Endothelial cell of umbilical vein (primary cell): Measurements from ENCODE around the gene C11orf68.
A peak's percentile ranks its signal among the peaks of the same experiment; 100 is the strongest.

Source experiments
- CTCF ChIP-seq, 2 donors: IDR thresholded peaks; 1 replicate in 1 of 2; 2 replicates in 1 of 2; pipeline ENCODE4 v1.5.1; 2011; ENCODE audit warnings: low read length in 2 of 2, mild to moderate bottlenecking in 2 of 2, moderate library complexity in 2 of 2, control low read depth in 1 of 2, inconsistent platforms in 1 of 2, low read depth in 1 of 2; ENCODE audit not compliant: insufficient read depth in 1 of 2; ENCODE audit errors: extremely low read depth in 1 of 2
- EZH2 ChIP-seq: IDR thresholded peaks from 2 replicates; pipeline ENCODE4 v1.6.1; 2012; ENCODE audit warnings: borderline replicate concordance, low read depth, mild to moderate bottlenecking, moderate library complexity, low read length, inconsistent platforms; ENCODE audit not compliant: severe bottlenecking
- MAX ChIP-seq: IDR thresholded peaks from 2 replicates; pipeline ENCODE4 v1.6.1; 2011; ENCODE audit not compliant: insufficient read depth, insufficient read length
- MYC ChIP-seq: IDR thresholded peaks from one replicate; pipeline ENCODE4 v1.6.1; 2011; ENCODE audit warnings: mild to moderate bottlenecking, low read depth, low read length
- POLR2A ChIP-seq: IDR thresholded peaks from 2 replicates; pipeline ENCODE4 v1.6.1; 2012; ENCODE audit warnings: low read depth, mild to moderate bottlenecking, control low read depth, low read length
- POLR2AphosphoS5 ChIP-seq: IDR thresholded peaks from 2 replicates; pipeline ENCODE4 v1.6.1; 2012; ENCODE audit warnings: low read depth, mild to moderate bottlenecking, control low read depth, low read length, moderate library complexity; ENCODE audit not compliant: insufficient read depth

GRCh38 chr11:65900125-65900898 is 18.6 kb downstream of the C11orf68 start, which contains the start of gene FOSL1:
- TF ChIP-seq POLR2A (peak; percentile 99), CTCF (IDR thresholded peaks at IDR 0.05; ENCODE audit: extremely low read depth in 1 of 2, insufficient read depth in 1 of 2, low read depth in 1 of 2, low read length in 2 of 2) (no peak), MAX (no peak), EZH2 (no peak), MYC (no peak), POLR2AphosphoS5 (peak; percentile 100)
